Peyer's patch (tissue), 4 donors: ENCODE data around the gene RPS4Y1.

Source experiments
- POLR2A ChIP-seq, 2 donors: fragments of 450-650 bp; IDR thresholded peaks; one replicate each; pipeline ENCODE4 v1.5.1; 2017; ENCODE audit warnings: antibody characterized with exemption in 2 of 2, mild to moderate bottlenecking in 2 of 2, moderate library complexity in 2 of 2
- TF ChIP-seq, protein P1 (sequence below), 6 experiments: fragments of 450-650 bp in 4 of 6; fragments of 200-600 bp in 2 of 6; sonication (generic) in 1 of 6; IDR thresholded peaks; one replicate each; pipeline ENCODE4 v1.5.1; 2017 to 2019; ENCODE audit warnings: antibody characterized with exemption in 6 of 6, mild to moderate bottlenecking in 3 of 6, moderate library complexity in 1 of 6

DNA sequence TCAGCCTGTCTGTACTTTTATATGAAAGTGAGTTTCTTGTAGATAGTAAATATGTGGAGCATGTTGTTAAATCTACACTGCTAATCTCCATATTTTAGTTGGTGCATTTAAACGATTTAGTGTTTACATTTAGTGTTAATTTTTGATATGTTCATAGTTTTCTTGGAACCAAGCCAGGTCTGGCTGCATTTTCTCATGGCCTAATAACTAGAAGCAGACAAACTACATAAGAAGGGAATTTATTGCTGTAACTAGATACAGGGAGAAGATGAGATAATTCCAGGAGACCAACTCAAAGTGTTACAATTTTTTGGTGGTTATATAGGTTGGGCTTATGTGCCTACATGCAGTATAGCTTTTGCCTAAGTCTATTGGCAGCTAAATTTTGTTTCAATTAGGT lies 32.8 kb downstream of the RPS4Y1 start:
- TF ChIP-seq, protein P1, sequence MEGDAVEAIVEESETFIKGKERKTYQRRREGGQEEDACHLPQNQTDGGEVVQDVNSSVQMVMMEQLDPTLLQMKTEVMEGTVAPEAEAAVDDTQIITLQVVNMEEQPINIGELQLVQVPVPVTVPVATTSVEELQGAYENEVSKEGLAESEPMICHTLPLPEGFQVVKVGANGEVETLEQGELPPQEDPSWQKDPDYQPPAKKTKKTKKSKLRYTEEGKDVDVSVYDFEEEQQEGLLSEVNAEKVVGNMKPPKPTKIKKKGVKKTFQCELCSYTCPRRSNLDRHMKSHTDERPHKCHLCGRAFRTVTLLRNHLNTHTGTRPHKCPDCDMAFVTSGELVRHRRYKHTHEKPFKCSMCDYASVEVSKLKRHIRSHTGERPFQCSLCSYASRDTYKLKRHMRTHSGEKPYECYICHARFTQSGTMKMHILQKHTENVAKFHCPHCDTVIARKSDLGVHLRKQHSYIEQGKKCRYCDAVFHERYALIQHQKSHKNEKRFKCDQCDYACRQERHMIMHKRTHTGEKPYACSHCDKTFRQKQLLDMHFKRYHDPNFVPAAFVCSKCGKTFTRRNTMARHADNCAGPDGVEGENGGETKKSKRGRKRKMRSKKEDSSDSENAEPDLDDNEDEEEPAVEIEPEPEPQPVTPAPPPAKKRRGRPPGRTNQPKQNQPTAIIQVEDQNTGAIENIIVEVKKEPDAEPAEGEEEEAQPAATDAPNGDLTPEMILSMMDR (IDR thresholded peaks at IDR 0.05) = no peak
- no peak for TF ChIP-seq POLR2A (IDR thresholded peaks at IDR 0.05)
